ENCODE data around the gene KAZALD1.

KAZALD1 gene

GRCh38 chr10:101067356-101068083 is 5.7 kb downstream of the KAZALD1 start:
- peak; percentile 77 for DNase-seq (ENCODE audit: low spot score)

- no peak for DNase-seq (ENCODE audit: low spot score)
These were observed 7.7 kb downstream of the KAZALD1 start for GRCh38 chr10:101069441-101069840.

- no peak for DNase-seq (ENCODE audit: low spot score)
These were observed 8.3 kb downstream of the KAZALD1 start for GRCh38 chr10:101070098-101070497.

- no peak for DNase-seq (ENCODE audit: low spot score)
These were observed 9.6 kb downstream of the KAZALD1 start for GRCh38 chr10:101071267-101071884.

GRCh38 chr10:101071885-101072433 is 10.2 kb downstream of the KAZALD1 start:
- DNase-seq (ENCODE audit: low spot score): no peak

GRCh38 chr10:101072923-101073322 is 11.1 kb downstream of the KAZALD1 start:
- DNase-seq (ENCODE audit: low spot score): no peak

GRCh38 chr10:101073631-101074030 is 11.8 kb downstream of the KAZALD1 start:
- DNase-seq (ENCODE audit: low spot score): no peak

GRCh38 chr10:101075775-101076174 is 14.0 kb downstream of the KAZALD1 start:
- no peak for DNase-seq (ENCODE audit: low spot score)

- DNase-seq (ENCODE audit: low spot score): no peak
These were observed 14.8 kb downstream of the KAZALD1 start for GRCh38 chr10:101076630-101077029.

- DNase-seq (ENCODE audit: low spot score): no peak
These were observed 18.1 kb downstream of the KAZALD1 start for GRCh38 chr10:101079874-101080273.

- DNase-seq (ENCODE audit: low spot score): no peak
These were observed 19.4 kb downstream of the KAZALD1 start for GRCh38 chr10:101080933-101081931.

GRCh38 chr10:101085846-101086245 is 24.1 kb downstream of the KAZALD1 start:
- DNase-seq (ENCODE audit: low spot score): no peak

- no peak for DNase-seq (ENCODE audit: low spot score)
These were observed 25.6 kb downstream of the KAZALD1 start for GRCh38 chr10:101087376-101087775.

- no peak for DNase-seq (ENCODE audit: low spot score)
These were observed 26.2 kb downstream of the KAZALD1 start for GRCh38 chr10:101087965-101088364.

- no peak for DNase-seq (ENCODE audit: low spot score)
These were observed 27.9 kb downstream of the KAZALD1 start for GRCh38 chr10:101089520-101090299.

GRCh38 chr10:101090597-101090996 is 28.8 kb downstream of the KAZALD1 start:
- no peak for DNase-seq (ENCODE audit: low spot score)

- no peak for DNase-seq (ENCODE audit: low spot score)
These were observed 29.9 kb downstream of the KAZALD1 start for GRCh38 chr10:101091546-101092290.

- DNase-seq (ENCODE audit: low spot score): no peak
These were observed 31.1 kb downstream of the KAZALD1 start for GRCh38 chr10:101092881-101093354.

- DNase-seq (ENCODE audit: low spot score): no peak
These were observed 32.5 kb downstream of the KAZALD1 start for GRCh38 chr10:101094121-101094879.

- no peak for DNase-seq (ENCODE audit: low spot score)
These were observed 33.2 kb downstream of the KAZALD1 start for GRCh38 chr10:101095004-101095403.

Data from CD4-positive, alpha-beta T cell treated with Interleukin-15 for 4 hours (primary cell).